IMR-90 (cell line): Measurements from ENCODE around the gene GAREM1. TPM values are rescaled to one million over a fixed set of nuclear protein-coding genes. Genes with fewer than 3 reads are reported as not detected.

ENCODE experiments used
- ATAC-seq: fragments of 200-7000 bp; cut with Tn5 transposase; 2 replicates; pipeline ENCODE4 v1.9.1; 2020; ENCODE audit warnings: low read depth, mild to moderate bottlenecking, moderate library complexity
- BruUV-seq: library from RNA; stranded (reverse); fragments of 400-500 nt; replicated peaks from 2 replicates; lab custom pipeline; 2021; lab: Mats Ljungman, UMichigan
- CTCF ChIA-PET: fragments of 300-600 bp; formaldehyde crosslinking; extraction: SDS; loops from one replicate; lab custom pipeline; 2021; ENCODE audit warnings: antibody characterized with exemption; lab: Yijun Ruan, JAX
- POLR2A ChIA-PET: fragments of 300-600 bp; sonication (Branson Sonifier 250); formaldehyde crosslinking; loops from one replicate; lab custom pipeline; 2022; ENCODE audit warnings: antibody characterized with exemption; ENCODE audit not compliant: unreplicated experiment; lab: Charles Lee
- DNase-seq: peaks from one replicate; pipeline ENCODE4 v3.0.0; 2013
- H2AFZ ChIP-seq: replicated peaks from 2 replicates; pipeline ENCODE3; 2013; ENCODE audit warnings: low read length, mild to moderate bottlenecking; ENCODE audit not compliant: poor library complexity
- H2AK5ac ChIP-seq: 2 replicates; pipeline ENCODE4 v1.6.1; 2013; ENCODE audit warnings: low read depth, low read length, inconsistent platforms
- H2AK9ac ChIP-seq: replicated peaks from 2 replicates; pipeline ENCODE3; 2013; ENCODE audit warnings: mild to moderate bottlenecking, low read depth, low read length, moderate library complexity; ENCODE audit not compliant: poor library complexity
- H2BK120ac ChIP-seq: 2 replicates; pipeline ENCODE4 v1.6.1; 2013; ENCODE audit warnings: low read depth, low read length, inconsistent platforms
- H2BK15ac ChIP-seq: 3 replicates; pipeline ENCODE4 v1.6.1; 2013; ENCODE audit warnings: low read depth, low read length, inconsistent platforms
- H2BK20ac ChIP-seq: 2 replicates; pipeline ENCODE4 v1.6.1; 2013; ENCODE audit warnings: low read depth, mild to moderate bottlenecking, inconsistent platforms, low read length, moderate library complexity
- H2BK5ac ChIP-seq: 2 replicates; pipeline ENCODE4 v1.6.1; 2013; ENCODE audit warnings: mild to moderate bottlenecking, low read depth, low read length, inconsistent platforms; ENCODE audit not compliant: poor library complexity, severe bottlenecking
- H3K14ac ChIP-seq: replicated peaks from 2 replicates; pipeline ENCODE4 v1.6.1; 2013; ENCODE audit warnings: low read depth, low read length, inconsistent platforms
- H3K18ac ChIP-seq: 2 replicates; pipeline ENCODE4 v1.6.1; 2013; ENCODE audit warnings: low read depth, low read length, control low read depth
- H3K23ac ChIP-seq: 2 replicates; pipeline ENCODE4 v1.6.1; 2013; ENCODE audit warnings: low read depth, low read length, inconsistent platforms
- H3K27ac ChIP-seq: 2 replicates; pipeline ENCODE4 v1.5.1; 2013; ENCODE audit warnings: mild to moderate bottlenecking, control low read depth, low read length; ENCODE audit not compliant: insufficient read depth
- H3K27me3 ChIP-seq: 2 replicates; pipeline ENCODE4 v1.6.1; 2013; ENCODE audit warnings: low read length; ENCODE audit not compliant: control insufficient read depth, insufficient read depth
- H3K36me3 ChIP-seq: 2 replicates; pipeline ENCODE4 v1.6.1; 2013; ENCODE audit warnings: low read length, mixed read lengths; ENCODE audit not compliant: control insufficient read depth, insufficient read depth
- H3K4ac ChIP-seq: 2 replicates; pipeline ENCODE4 v1.6.1; 2013; ENCODE audit warnings: low read depth, low read length, inconsistent platforms
- H3K4me1 ChIP-seq: 2 replicates; pipeline ENCODE4 v1.6.1; 2013; ENCODE audit warnings: low read length, mixed read lengths; ENCODE audit not compliant: control insufficient read depth, insufficient read depth
- H3K4me2 ChIP-seq: 2 replicates; pipeline ENCODE4 v1.6.1; 2013; ENCODE audit warnings: low read depth, mild to moderate bottlenecking, control low read depth, low read length, moderate library complexity
- H3K4me3 ChIP-seq: 2 replicates; pipeline ENCODE4 v1.5.1; 2013; ENCODE audit warnings: low read depth, mild to moderate bottlenecking, control low read depth, low read length, moderate library complexity; ENCODE audit not compliant: insufficient read depth
- H3K56ac ChIP-seq: 2 replicates; pipeline ENCODE4 v1.6.1; 2013; ENCODE audit warnings: low read length, inconsistent platforms; ENCODE audit not compliant: insufficient read depth; ENCODE audit errors: extremely low read depth
- H3K79me1 ChIP-seq, 2 experiments: 2 replicates each; pipeline ENCODE4 v1.6.1; 2013; ENCODE audit warnings: low read length in 2 of 2, inconsistent platforms in 1 of 2, low read depth in 1 of 2
- H3K9ac ChIP-seq: 2 replicates; pipeline ENCODE4 v1.6.1; 2013; ENCODE audit warnings: low read depth, low read length, control low read depth
- H3K9me1 ChIP-seq: 2 replicates; pipeline ENCODE4 v1.6.1; 2013; ENCODE audit warnings: low read length, inconsistent platforms; ENCODE audit not compliant: insufficient read depth
- H3K9me3 ChIP-seq: 2 replicates; pipeline ENCODE4 v1.6.1; 2013; ENCODE audit warnings: low read length; ENCODE audit not compliant: control insufficient read depth, insufficient read depth
- H4K20me1 ChIP-seq: 2 replicates; pipeline ENCODE4 v1.6.1; 2013; ENCODE audit warnings: low read length, inconsistent platforms; ENCODE audit not compliant: insufficient read depth
- H4K5ac ChIP-seq: 2 replicates; pipeline ENCODE4 v1.6.1; 2013; ENCODE audit warnings: mild to moderate bottlenecking, low read depth, low read length, control low read depth
- H4K8ac ChIP-seq, 2 experiments: 2 replicates each; pipeline ENCODE4 v1.6.1; 2013; ENCODE audit warnings: low read depth in 2 of 2, low read length in 2 of 2, control low read depth in 1 of 2, inconsistent platforms in 1 of 2
- H4K91ac ChIP-seq: 2 replicates; pipeline ENCODE4 v1.6.1; 2013; ENCODE audit warnings: low read depth, low read length, inconsistent platforms; ENCODE audit not compliant: insufficient read depth
- CEBPB ChIP-seq: IDR thresholded peaks from 2 replicates; pipeline ENCODE4 v1.6.1; 2012; ENCODE audit warnings: low read depth, low read length, improper control_type of control experiment
- FOS ChIP-seq: fragments of 150-350 bp; IDR thresholded peaks from 2 replicates; pipeline ENCODE4 v1.6.1; 2016; ENCODE audit warnings: low read depth, low read length
- RAD21 ChIP-seq: IDR thresholded peaks from 2 replicates; pipeline ENCODE4 v1.6.1; 2012; ENCODE audit warnings: low read length, improper control_type of control experiment
- RCOR1 ChIP-seq: IDR thresholded peaks from 2 replicates; pipeline ENCODE4 v1.6.1; 2012; ENCODE audit warnings: mild to moderate bottlenecking, low read length, improper control_type of control experiment; ENCODE audit not compliant: insufficient replicate concordance
- WGBS, 2 experiments: methylation state at CpG; one replicate each; pipeline versions ENCODE4 v1.1.5 to v1.1.7; 2013; ENCODE audit warnings: missing lambda C conversion rate in 2 of 2; ENCODE audit not compliant: insufficient read length in 1 of 2; ENCODE audit errors: extremely low coverage in 2 of 2; 5-methylcytosine and 5-hydroxymethylcytosine counted together
- dilution Hi-C: fragments of 300-500 bp; cut with HindIII; formaldehyde crosslinking; loops from one replicate; pipeline ENCODE4 v1.14.3; 2018; ENCODE audit warnings: low sequenced_read_pairs; ENCODE audit not compliant: unreplicated experiment
- in situ Hi-C: fragments of 300-500 bp; cut with MboI; formaldehyde crosslinking; loops from 3 replicates; pipeline ENCODE4 v1.14.3; 2019; ENCODE audit warnings: low sequenced_read_pairs, inconsistent platforms, mixed read lengths
- intact Hi-C: fragments of 100-400 bp; cut with micrococcal nuclease; formaldehyde crosslinking; loops from 2 replicates; pipeline ENCODE4 v1.10.0; 2022
- polyA plus RNA-seq, 3 experiments: library from polyadenylated mRNA; depleted of rRNA; stranded (reverse); fragments of >200 nt; gene quantifications; 2 replicates each; pipeline ENCODE4 v1.2.3, GENCODE V29; 2012; ENCODE audit warnings: low replicate concordance in 1 of 3
- total RNA-seq: library from RNA; depleted of rRNA; stranded (reverse); fragments of >200 nt; gene quantifications from 2 replicates; pipeline ENCODE4 v1.2.3, GENCODE V29; 2012

GAREM1 gene
- total and polyA plus RNA-seq, 2 of the 4 experiments (the other 2 are of a cell fraction), result 1.4 to 2.3 TPM

- H3K4me2 ChIP-seq, result no peak overlapping the region
- H2AFZ ChIP-seq, result no peak overlapping the region
- dilution Hi-C loops, result no loop called here
Measured at GRCh38 chr18:32308493-32309120, 162.1 kb downstream of the GAREM1 start.

More at GRCh38 chr18:32308493-32309120, 162.1 kb downstream of the GAREM1 start:
- Histone ChIP-seq H3K36me3 (no peaks in the 10 kb centered on the region), H3K14ac (no peak overlapping the region; the same call in 1 of the 2 replicates), H2BK20ac (peak overlapping the region; percentile 72; the same call in 1 of the 2 replicates), H2AK5ac (no peak overlapping the region), H3K4me3 (no peak overlapping the region), H2AK9ac (no peak overlapping the region), H3K56ac (no peak overlapping the region; the same call in 1 of the 2 replicates), H4K8ac (peak overlapping the region in 1 of 2 experiments; percentile 75; a peak in 2 of 4 replicates), H3K27me3 (no peaks in the 10 kb centered on the region), H3K27ac (no peak overlapping the region), H3K79me1 (no peaks in the 10 kb centered on the region), H3K23ac (no peak overlapping the region), H3K4ac (peak overlapping the region; percentile 79; the same call in 1 of the 2 replicates), H3K18ac (no peak overlapping the region), H4K91ac (peak overlapping the region; percentile 83; the same call in 1 of the 2 replicates), H2BK5ac (peak overlapping the region; percentile 69), H3K4me1 (peaks cover 2% of the 10 kb centered on the region), H3K9me1 (peaks cover 3% of the 10 kb centered on the region; the same call in 1 of the 2 replicates), H4K5ac (peak overlapping the region; percentile 55; the same call in 1 of the 2 replicates), H4K20me1 (no peaks in the 10 kb centered on the region), H3K9me3 (no peaks in the 10 kb centered on the region), H2BK120ac (peak overlapping the region; percentile 75), H3K9ac (no peak overlapping the region), H2BK15ac (0 out of 3 replicates have a peak overlapping the region, but pooled peaks have one; percentile 32)
- in situ Hi-C loops (no loop called here), intact Hi-C loops (no loop called here)
- TF ChIP-seq FOS (peak; percentile 88), RCOR1 (no peak), RAD21 (no peak), CEBPB (no peak)
- ChIA-PET CTCF (interaction anchor here (2.2 to 2.3 kb wide), 2 partner anchors 9 to 19 kb away, joined by 6 to 8 read pairs; no protein-coding TSS in a partner anchor), POLR2A (interaction anchor here (0.6 kb wide), 1 partner anchor 30 kb away, joined by 3 read pairs; no protein-coding TSS in a partner anchor)
- peak; percentile 97 for ATAC-seq
- WGBS, 2 experiments, result no CpG with 5 or more reads among the region's 3 CpGs
- no TSS peak for BruUV-seq
- peak; percentile 94 for DNase-seq
